ENCODE data around the gene SH3TC2.

DNA sequence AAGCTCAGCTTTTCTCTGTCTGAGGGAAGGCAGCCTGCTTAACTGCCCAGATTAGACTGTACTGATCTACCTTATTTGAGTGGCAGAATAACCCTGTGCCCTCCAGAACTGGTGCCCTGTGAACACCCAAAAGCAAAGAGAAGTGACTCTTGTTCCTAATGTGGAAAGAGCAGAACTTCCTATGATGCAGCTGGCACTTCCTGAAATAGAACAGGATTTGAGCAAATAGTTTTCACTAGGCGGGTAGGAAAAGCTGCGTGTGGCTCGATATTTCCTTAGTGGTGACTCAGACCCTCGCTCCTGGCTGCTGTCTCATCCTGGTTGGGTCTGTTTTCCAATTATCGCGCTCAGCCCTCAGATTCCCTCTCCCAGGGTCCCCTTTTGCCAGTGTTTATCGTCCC is 89.9 kb downstream of the SH3TC2 start:
- no peak for TF ChIP-seq CHD2 (IDR thresholded peaks at IDR 0.05; ENCODE audit: borderline replicate concordance, low read depth, low read length)
- no peak for TF ChIP-seq YBX1 (IDR thresholded peaks at IDR 0.05)
- no peak for TF ChIP-seq SIN3A (IDR thresholded peaks at IDR 0.05; ENCODE audit: low read depth, low read length)
- no peak for TF ChIP-seq MXI1 (IDR thresholded peaks at IDR 0.05; ENCODE audit: low read depth, low read length)
- TF ChIP-seq, protein P1, sequence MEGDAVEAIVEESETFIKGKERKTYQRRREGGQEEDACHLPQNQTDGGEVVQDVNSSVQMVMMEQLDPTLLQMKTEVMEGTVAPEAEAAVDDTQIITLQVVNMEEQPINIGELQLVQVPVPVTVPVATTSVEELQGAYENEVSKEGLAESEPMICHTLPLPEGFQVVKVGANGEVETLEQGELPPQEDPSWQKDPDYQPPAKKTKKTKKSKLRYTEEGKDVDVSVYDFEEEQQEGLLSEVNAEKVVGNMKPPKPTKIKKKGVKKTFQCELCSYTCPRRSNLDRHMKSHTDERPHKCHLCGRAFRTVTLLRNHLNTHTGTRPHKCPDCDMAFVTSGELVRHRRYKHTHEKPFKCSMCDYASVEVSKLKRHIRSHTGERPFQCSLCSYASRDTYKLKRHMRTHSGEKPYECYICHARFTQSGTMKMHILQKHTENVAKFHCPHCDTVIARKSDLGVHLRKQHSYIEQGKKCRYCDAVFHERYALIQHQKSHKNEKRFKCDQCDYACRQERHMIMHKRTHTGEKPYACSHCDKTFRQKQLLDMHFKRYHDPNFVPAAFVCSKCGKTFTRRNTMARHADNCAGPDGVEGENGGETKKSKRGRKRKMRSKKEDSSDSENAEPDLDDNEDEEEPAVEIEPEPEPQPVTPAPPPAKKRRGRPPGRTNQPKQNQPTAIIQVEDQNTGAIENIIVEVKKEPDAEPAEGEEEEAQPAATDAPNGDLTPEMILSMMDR (IDR thresholded peaks at IDR 0.05 in 2 of 3, conservative IDR thresholded peaks at IDR 0.05 in 1 of 3; ENCODE audit: control insufficient read depth in 2 of 3, extremely low read depth in 1 of 3, insufficient read depth in 1 of 3, low read depth in 3 of 3, low read length in 3 of 3) = no peak
- no peak for TF ChIP-seq ZNF207 (IDR thresholded peaks at IDR 0.05; ENCODE audit: borderline replicate concordance)
- no peak for TF ChIP-seq ZNF217 (IDR thresholded peaks at IDR 0.05)
- TF ChIP-seq BHLHE40 (IDR thresholded peaks at IDR 0.05; ENCODE audit: borderline replicate concordance in 1 of 2, low read depth in 2 of 2, low read length in 1 of 2) = no peak
- no peak for TF ChIP-seq LARP7 (IDR thresholded peaks at IDR 0.05)
- TF ChIP-seq POLR2A (IDR thresholded peaks at IDR 0.05; ENCODE audit: low read depth, low read length) = no peak
- TF ChIP-seq NR2C2 (IDR thresholded peaks at IDR 0.05; ENCODE audit: borderline replicate concordance, control insufficient read depth, insufficient read length, low read depth) = no peak
- no peak for TF ChIP-seq EP300 (IDR thresholded peaks at IDR 0.05; ENCODE audit: borderline replicate concordance in 1 of 2, control insufficient read depth in 1 of 2, low read depth in 2 of 2, low read length in 2 of 2)

Measured in GM12878 (cell line).